Measurements from ENCODE around the gene FOXP1.

The FOXP1 gene

DNA sequence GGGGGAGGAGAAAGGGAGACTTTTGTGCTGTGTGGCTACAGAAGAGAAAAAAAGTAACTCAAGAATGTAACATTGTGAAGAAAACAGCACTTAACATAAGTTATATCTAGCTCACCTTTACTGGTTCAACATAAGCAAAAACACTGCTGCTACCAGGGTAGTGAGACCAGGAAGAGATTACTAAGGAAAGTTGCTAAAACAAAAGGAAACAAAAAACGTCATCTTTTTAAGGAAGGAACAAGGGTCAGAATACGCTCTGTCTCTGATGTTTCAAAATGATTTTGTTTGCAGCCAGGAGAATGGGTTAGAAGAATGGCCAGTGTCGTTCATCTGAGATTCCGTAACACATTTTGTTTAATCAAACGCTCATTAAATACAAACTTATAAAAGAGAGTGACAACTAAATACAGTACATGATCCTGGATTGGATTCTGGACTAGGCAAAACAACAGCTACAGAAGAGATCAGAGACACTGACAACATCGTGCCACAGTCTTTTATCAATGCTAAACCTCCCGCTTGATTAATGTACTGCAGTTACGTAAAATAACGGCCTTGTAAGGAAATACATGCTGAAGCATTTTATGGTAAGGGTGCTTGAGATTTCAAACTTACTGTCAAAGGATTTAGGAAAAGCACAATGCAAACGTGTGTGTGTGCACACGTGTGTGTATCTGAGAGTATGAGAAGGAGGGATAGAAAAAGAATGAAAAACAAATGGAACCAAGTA is 67.7 kb downstream of the FOXP1 start:
- Histone ChIP-seq H3K4me2 (ENCODE audit: low read length) (no peak overlapping the region), H3F3A (ENCODE audit: control insufficient read depth, insufficient read depth) (no peaks in the 10 kb centered on the region), H3K27me3 (ENCODE audit: control insufficient read depth, low read length) (no peaks in the 10 kb centered on the region), H3K4me3 (ENCODE audit: low read length) (no peak overlapping the region), H4K20me1 (ENCODE audit: control insufficient read depth, insufficient read depth, low read depth, low read length) (peaks cover 12% of the 10 kb centered on the region), H3K4me1 (ENCODE audit: control insufficient read depth, low read length) (peaks cover 78% of the 10 kb centered on the region), H3K9me3 (ENCODE audit: control insufficient read depth, insufficient read depth, low read length) (no peaks in the 10 kb centered on the region), H3K9me2 (replicated peaks; ENCODE audit: control insufficient read depth, low read length) (no peaks in the 10 kb centered on the region), H3K36me3 (ENCODE audit: control insufficient read depth, low read length) (peaks cover 43% of the 10 kb centered on the region), H3K27ac (ENCODE audit: low read depth, low read length) (no peak overlapping the region), H3K79me2 (ENCODE audit: control insufficient read depth, low read length) (peaks cover 100% of the 10 kb centered on the region)
- TF ChIP-seq EZH2phosphoT487 (IDR thresholded peaks at IDR 0.05; ENCODE audit: borderline replicate concordance, low read length) = no peak
- TF ChIP-seq, protein P1, sequence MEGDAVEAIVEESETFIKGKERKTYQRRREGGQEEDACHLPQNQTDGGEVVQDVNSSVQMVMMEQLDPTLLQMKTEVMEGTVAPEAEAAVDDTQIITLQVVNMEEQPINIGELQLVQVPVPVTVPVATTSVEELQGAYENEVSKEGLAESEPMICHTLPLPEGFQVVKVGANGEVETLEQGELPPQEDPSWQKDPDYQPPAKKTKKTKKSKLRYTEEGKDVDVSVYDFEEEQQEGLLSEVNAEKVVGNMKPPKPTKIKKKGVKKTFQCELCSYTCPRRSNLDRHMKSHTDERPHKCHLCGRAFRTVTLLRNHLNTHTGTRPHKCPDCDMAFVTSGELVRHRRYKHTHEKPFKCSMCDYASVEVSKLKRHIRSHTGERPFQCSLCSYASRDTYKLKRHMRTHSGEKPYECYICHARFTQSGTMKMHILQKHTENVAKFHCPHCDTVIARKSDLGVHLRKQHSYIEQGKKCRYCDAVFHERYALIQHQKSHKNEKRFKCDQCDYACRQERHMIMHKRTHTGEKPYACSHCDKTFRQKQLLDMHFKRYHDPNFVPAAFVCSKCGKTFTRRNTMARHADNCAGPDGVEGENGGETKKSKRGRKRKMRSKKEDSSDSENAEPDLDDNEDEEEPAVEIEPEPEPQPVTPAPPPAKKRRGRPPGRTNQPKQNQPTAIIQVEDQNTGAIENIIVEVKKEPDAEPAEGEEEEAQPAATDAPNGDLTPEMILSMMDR (IDR thresholded peaks at IDR 0.05; ENCODE audit: low read depth, low read length, poor library complexity, severe bottlenecking) = no peak

DNA sequence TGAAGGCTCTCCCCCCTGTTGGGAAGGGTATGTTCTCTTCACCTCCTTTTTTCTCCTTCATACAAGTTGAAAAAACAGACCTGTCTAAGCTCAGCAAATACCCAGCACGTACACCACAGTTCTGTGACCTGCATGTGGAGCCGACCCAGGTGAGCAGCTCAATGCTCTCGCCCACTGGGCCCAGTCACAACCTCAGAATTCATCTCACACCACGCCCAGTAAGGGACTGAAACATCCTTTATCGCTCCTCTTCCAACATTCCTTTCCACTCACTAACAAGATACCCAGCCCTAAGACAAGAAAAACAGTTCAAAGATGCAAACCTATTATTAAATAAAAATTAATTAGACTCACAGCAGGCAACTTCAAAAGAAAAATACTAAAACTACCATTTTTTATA is 68.9 kb downstream of the FOXP1 start:
- Histone ChIP-seq H3K79me2 (ENCODE audit: control insufficient read depth, low read length) (peaks cover 100% of the 10 kb centered on the region), H3K36me3 (ENCODE audit: control insufficient read depth, low read length) (peaks cover 35% of the 10 kb centered on the region), H3K4me1 (ENCODE audit: control insufficient read depth, low read length) (peaks cover 71% of the 10 kb centered on the region), H3K9me2 (replicated peaks; ENCODE audit: control insufficient read depth, low read length) (no peaks in the 10 kb centered on the region), H3K4me3 (ENCODE audit: low read length) (no peak overlapping the region), H3K27ac (ENCODE audit: low read depth, low read length) (no peak overlapping the region), H4K20me1 (ENCODE audit: control insufficient read depth, insufficient read depth, low read depth, low read length) (peaks cover 11% of the 10 kb centered on the region; the same call in 1 of the 2 replicates), H3F3A (ENCODE audit: control insufficient read depth, insufficient read depth) (no peaks in the 10 kb centered on the region), H3K4me2 (ENCODE audit: low read length) (no peak overlapping the region), H3K27me3 (ENCODE audit: control insufficient read depth, low read length) (no peaks in the 10 kb centered on the region), H3K9me3 (ENCODE audit: control insufficient read depth, insufficient read depth, low read length) (no peaks in the 10 kb centered on the region)
- TF ChIP-seq, protein P1 (IDR thresholded peaks at IDR 0.05; ENCODE audit: low read depth, low read length, poor library complexity, severe bottlenecking) = no peak
- no peak for TF ChIP-seq EZH2phosphoT487 (IDR thresholded peaks at IDR 0.05; ENCODE audit: borderline replicate concordance, low read length)

DNA sequence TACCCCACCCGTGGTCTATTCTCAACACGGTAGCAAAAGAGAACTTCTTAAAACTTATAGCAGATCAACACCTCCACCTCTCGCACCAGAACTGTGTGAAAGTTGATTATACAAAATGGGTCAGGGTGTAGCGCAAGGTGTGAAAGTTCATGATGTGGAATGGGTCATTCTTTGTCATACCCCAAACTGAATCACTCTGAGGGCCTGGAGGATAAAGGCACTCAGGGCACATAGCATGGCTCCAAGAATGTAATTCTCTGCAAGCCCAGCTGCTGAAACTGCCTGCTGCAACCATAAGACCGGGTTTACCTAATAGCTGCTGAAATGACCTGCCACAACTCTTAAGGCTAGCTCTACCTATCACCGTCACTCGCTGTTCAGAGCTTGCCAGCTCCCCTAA is 70.0 kb downstream of the FOXP1 start:
- Histone ChIP-seq H3K4me3 (ENCODE audit: low read length) (no peak overlapping the region), H4K20me1 (ENCODE audit: control insufficient read depth, insufficient read depth, low read depth, low read length) (peaks cover 11% of the 10 kb centered on the region; the same call in 1 of the 2 replicates), H3K9me2 (replicated peaks; ENCODE audit: control insufficient read depth, low read length) (no peaks in the 10 kb centered on the region), H3K4me1 (ENCODE audit: control insufficient read depth, low read length) (peaks cover 62% of the 10 kb centered on the region), H3K4me2 (ENCODE audit: low read length) (no peak overlapping the region), H3K79me2 (ENCODE audit: control insufficient read depth, low read length) (peaks cover 100% of the 10 kb centered on the region), H3K36me3 (ENCODE audit: control insufficient read depth, low read length) (peaks cover 28% of the 10 kb centered on the region), H3K27me3 (ENCODE audit: control insufficient read depth, low read length) (no peaks in the 10 kb centered on the region), H3K9me3 (ENCODE audit: control insufficient read depth, insufficient read depth, low read length) (no peaks in the 10 kb centered on the region), H3F3A (ENCODE audit: control insufficient read depth, insufficient read depth) (no peaks in the 10 kb centered on the region), H3K27ac (ENCODE audit: low read depth, low read length) (no peak overlapping the region)
- TF ChIP-seq, protein P1 (IDR thresholded peaks at IDR 0.05; ENCODE audit: low read depth, low read length, poor library complexity, severe bottlenecking) = no peak
- TF ChIP-seq EZH2phosphoT487 (IDR thresholded peaks at IDR 0.05; ENCODE audit: borderline replicate concordance, low read length) = no peak
